ENCODE data around the gene FAM227B.

FAM227B gene

GRCh38 chr15:49343546-49343945 lies 277.1 kb downstream of the FAM227B start:
- no peak for DNase-seq

GRCh38 chr15:49339656-49340055 lies 281.0 kb downstream of the FAM227B start:
- no peak for DNase-seq

GRCh38 chr15:49331951-49332350 lies 288.7 kb downstream of the FAM227B start:
- DNase-seq = no peak

- no peak for DNase-seq
Observed at GRCh38 chr15:49331442-49331841, 289.2 kb downstream of the FAM227B start.

- DNase-seq = no peak
Observed at GRCh38 chr15:49330166-49330565, 290.5 kb downstream of the FAM227B start.

GRCh38 chr15:49328941-49329340 lies 291.7 kb downstream of the FAM227B start:
- DNase-seq = no peak

- no peak for DNase-seq
Observed at GRCh38 chr15:49327927-49328326, 292.7 kb downstream of the FAM227B start.

GRCh38 chr15:49323207-49323606 lies 297.4 kb downstream of the FAM227B start:
- no peak for DNase-seq

GRCh38 chr15:49320351-49320750 lies 300.3 kb downstream of the FAM227B start:
- no peak for DNase-seq

- DNase-seq = no peak
Observed at GRCh38 chr15:49315391-49315823, 305.2 kb downstream of the FAM227B start.

GRCh38 chr15:49314716-49315115 lies 305.9 kb downstream of the FAM227B start:
- DNase-seq = no peak

- DNase-seq = no peak
Observed at GRCh38 chr15:49313650-49314049, 307.0 kb downstream of the FAM227B start.

GRCh38 chr15:49309889-49310288 lies 310.7 kb downstream of the FAM227B start:
- no peak for DNase-seq

GRCh38 chr15:49308686-49309085 lies 311.9 kb downstream of the FAM227B start:
- no peak for DNase-seq

GRCh38 chr15:49306551-49306950 lies 314.1 kb downstream of the FAM227B start:
- no peak for DNase-seq

- no peak for DNase-seq
Observed at GRCh38 chr15:49303003-49303402, 317.6 kb downstream of the FAM227B start.

GRCh38 chr15:49301562-49301961 lies 319.1 kb downstream of the FAM227B start:
- DNase-seq = no peak

GRCh38 chr15:49300856-49301255 lies 319.8 kb downstream of the FAM227B start:
- DNase-seq = no peak

- no peak for DNase-seq
Observed at GRCh38 chr15:49297584-49297983, 323.0 kb downstream of the FAM227B start.

GRCh38 chr15:49296258-49296657 lies 324.4 kb downstream of the FAM227B start:
- DNase-seq = no peak

GRCh38 chr15:49293941-49294340 lies 326.7 kb downstream of the FAM227B start:
- DNase-seq = no peak

- no peak for DNase-seq
Observed at GRCh38 chr15:49290191-49290590, 330.4 kb downstream of the FAM227B start.

- DNase-seq = no peak
Observed at GRCh38 chr15:49288391-49288790, 332.2 kb downstream of the FAM227B start.

- no peak for DNase-seq
Observed at GRCh38 chr15:49287481-49287880, 333.1 kb downstream of the FAM227B start.

- DNase-seq = no peak
Observed at GRCh38 chr15:49286649-49287404, 333.8 kb downstream of the FAM227B start.
